8988T (cell line): ENCODE measurements around the gene SMIM44.

Experiments
- DNase-seq: peaks from one replicate; pipeline ENCODE4 v3.0.0; 2011

Gene SMIM44

DNA sequence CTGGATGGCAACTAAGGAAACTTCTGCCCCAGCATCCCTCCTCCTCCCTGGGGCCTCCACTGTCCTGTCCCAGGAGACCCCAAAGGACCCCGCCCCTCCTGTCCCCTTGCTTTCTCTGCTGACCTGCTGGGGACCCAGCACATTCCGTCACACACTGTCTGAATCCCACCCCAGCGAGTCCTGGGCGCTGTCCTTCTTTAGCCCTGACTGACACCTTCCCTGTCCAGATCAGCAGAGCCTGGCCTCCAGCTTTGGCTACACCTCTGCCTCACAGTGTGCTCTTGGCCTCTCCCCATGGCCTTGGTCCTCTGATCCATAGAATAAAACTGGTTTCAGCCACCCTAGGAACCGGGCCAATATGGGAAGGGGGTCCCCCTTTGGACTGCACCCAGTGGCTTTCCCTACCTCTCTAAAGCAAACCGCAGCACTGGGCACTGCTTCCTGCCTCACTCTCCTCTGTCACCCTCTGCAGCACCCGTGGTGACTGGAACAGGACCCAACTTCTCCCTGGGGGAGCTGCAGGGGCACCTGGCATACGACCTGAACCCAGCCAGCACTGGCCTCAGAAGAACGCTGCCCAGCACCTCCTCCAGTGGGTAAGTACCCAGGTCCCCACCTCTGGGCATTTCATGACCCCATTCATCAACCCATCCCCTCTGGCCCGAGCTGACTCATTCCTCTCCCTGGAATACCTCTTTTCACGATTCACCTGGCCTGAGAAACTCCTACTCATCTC, 49.3 kb downstream of the SMIM44 start:
- no peak for DNase-seq

DNA sequence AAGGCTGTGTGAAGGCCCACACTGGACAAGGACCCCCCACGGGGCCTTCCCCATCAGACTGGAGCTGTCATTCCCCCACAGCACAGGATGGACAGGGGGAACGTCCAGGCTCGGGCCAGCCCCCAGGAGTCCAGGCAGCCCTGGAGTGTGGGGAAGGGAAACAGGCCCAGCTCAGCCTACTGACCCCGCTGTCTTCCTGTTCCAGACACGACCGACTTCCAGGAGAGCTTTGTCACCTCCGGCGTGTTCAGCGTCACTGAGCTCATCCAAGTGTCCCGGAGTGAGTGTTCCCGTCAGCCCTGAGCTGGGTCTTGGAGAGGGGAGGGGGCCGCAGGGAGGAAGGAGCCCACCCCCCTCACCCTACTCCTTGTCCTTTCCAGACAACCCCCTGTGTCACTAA, 49.9 kb downstream of the SMIM44 start:
- DNase-seq: no peak
